Stimulated activated naive CD4-positive, alpha-beta T cell (primary cell): Measurements from ENCODE around the gene BMERB1.
"Not testable (repeated sequence)": the region's sequence is repeated elsewhere in the genome, so short reads cannot be mapped to it uniquely, and the experiment has no call there.

Experiments
- DNase-seq, 6 experiments: peaks; one replicate each; lab custom pipeline; 2025; lab: John Stamatoyannopoulos, UW

BMERB1 gene

GRCh38 chr16:15434425-15435215 is at the start of gene BMERB1:
Gene BMERB1, plus strand, starts transcription at chr16:15434588. Its CDS starts 66 bp downstream, at chr16:15434654.
- DNase-seq, result no peak

GRCh38 chr16:15388060-15388459 is 46.3 kb upstream of the BMERB1 start:
- not testable (repeated sequence) for DNase-seq

GRCh38 chr16:15389916-15390315 is 44.5 kb upstream of the BMERB1 start:
- not testable (repeated sequence) for DNase-seq

DNA sequence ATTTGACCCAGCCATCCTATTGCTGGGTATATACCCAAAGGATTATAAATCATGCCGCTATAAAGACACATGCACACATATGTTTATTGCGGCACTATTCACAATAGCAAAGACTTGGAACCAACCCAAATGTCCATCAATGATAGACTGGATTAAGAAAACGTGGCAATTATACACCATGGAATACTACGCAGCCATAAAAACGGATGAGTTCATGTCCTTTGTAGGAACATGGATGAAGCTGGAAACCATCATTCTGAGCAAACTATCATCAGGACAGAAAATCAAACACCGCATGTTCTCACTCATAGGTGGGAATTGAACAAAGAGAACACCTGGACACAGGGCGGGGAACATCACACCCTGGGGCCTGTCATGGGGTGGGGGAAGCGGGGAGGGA is 41.4 kb upstream of the BMERB1 start:
- not testable (repeated sequence) for DNase-seq

- not testable (repeated sequence) for DNase-seq
Observed at GRCh38 chr16:15395631-15396508, 38.5 kb upstream of the BMERB1 start, which contains the start of gene MPV17L. Gene MPV17L, plus strand, starts transcription at chr16:15395754. Its CDS starts 144 bp downstream, at chr16:15395898.

GRCh38 chr16:15396509-15396829 is 37.9 kb upstream of the BMERB1 start:
- DNase-seq, result not testable (repeated sequence)

- DNase-seq, result no peak
Observed at GRCh38 chr16:15396948-15397594, 37.3 kb upstream of the BMERB1 start.

DNA sequence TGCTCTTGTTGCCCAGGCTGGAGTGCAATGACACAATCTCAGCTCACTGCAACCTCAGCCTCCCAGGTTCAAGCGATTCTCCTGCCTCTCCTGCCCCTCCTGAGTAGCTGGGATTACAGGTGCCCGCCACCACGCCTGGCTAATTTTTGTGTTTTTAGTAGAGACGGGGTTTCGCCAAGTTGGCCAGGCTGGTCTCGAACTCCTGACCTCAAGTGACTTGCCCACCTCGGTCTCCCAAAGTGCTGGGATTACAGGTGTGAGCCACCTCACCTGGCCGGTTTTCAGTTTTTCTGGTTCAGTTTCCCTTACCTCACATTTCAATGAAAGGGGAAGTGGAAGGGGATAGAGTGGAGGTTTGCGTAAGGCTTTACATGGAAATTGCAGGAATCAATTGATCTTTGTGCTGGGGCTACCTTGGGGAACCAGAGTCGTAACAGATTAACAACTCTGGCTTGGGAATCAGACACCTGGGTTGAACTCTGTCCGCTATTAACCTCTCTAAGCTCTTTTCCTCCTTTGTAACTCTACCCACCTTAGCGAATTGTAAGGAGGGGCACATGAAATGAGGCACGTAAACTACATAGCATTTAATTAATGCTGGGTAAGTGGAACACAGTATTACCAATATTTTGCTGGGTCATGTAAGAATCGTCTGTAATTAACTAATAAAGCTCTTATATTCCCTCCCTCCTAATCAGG is 35.6 kb upstream of the BMERB1 start:
- DNase-seq, result no peak

DNA sequence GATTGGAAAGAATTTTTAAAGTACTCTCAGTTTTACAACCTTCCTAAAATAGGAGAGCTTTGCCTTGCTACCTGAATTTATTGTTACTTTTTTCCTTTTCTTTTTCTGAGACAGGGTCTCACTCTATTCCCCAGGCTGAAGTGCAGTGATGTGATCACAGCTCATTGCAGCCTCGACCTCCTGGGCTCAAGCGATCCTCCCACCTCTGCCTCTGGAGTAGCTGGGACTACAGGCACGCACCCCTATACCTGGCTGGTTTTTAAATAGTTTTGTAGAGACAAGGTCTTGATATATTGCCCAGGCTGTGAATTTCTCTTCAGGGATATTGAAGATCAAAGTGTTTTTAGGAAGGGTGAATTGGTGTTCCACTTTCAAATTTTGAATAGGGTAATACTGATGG is 35.1 kb upstream of the BMERB1 start:
- DNase-seq, result no peak

- DNase-seq, result not testable (repeated sequence)
Observed at GRCh38 chr16:15400314-15400713, 34.1 kb upstream of the BMERB1 start.

DNA sequence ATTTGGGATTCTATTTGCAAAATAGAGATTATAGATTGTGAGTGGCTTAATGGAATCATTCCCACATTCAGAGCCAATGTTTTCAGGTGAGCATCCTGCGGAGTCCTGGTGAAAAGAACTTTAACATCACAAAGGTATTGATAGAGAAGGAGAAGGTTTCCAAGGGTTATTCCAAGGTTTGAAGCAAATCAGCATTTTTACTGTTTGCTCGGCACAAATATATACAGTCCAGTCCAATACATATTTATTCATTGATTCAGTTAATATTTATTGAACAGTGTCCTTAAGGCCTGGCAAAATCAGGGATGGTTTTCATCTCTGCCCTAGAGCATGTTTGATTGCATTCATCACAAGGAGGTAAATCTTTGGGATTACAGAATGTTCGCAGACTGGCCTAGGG is 32.4 kb upstream of the BMERB1 start:
- no peak for DNase-seq

GRCh38 chr16:15403392-15403995 is 30.9 kb upstream of the BMERB1 start:
- no peak for DNase-seq

DNA sequence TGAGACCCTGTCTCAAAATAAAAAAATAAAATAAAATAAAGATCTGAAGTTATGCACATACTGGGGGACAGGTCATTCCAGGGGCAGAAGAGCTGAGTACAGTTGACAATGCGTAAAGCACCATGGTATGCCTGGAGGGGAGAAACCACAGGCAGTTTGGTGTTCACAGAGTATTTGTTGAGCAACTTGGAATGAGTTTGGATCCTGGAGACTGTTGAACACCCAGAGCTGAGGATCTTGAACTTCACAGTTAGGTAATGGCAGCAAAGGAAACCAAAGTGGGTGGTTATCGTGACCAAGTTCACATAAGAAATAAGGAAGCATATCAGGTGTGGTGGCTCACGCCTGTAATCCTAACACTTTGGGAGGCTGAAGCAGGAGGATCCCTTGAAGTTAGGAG is 30.3 kb upstream of the BMERB1 start:
- not testable (repeated sequence) for DNase-seq

GRCh38 chr16:15404792-15405191 is 29.6 kb upstream of the BMERB1 start:
- no peak for DNase-seq

DNA sequence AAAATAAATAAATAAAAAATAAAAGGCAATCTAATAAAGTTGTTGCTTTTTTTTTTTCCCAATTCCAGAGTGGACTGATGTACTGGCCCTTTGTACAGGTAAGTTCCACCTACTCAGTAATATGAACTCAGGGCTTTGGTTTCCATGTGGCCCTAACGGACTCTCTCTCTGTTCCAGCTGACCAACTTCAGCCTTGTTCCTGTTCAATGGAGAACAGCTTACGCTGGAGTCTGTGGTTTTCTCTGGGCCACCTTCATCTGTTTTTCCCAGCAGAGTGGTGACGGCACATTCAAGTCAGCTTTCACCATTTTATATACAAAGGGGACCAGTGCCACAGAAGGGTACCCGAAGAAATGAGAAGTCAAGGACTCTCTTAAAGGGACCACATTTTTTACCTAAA is 26.6 kb upstream of the BMERB1 start:
- DNase-seq, result not testable (repeated sequence)

- not testable (repeated sequence) for DNase-seq
Observed at GRCh38 chr16:15409476-15409875, 24.9 kb upstream of the BMERB1 start.

DNA sequence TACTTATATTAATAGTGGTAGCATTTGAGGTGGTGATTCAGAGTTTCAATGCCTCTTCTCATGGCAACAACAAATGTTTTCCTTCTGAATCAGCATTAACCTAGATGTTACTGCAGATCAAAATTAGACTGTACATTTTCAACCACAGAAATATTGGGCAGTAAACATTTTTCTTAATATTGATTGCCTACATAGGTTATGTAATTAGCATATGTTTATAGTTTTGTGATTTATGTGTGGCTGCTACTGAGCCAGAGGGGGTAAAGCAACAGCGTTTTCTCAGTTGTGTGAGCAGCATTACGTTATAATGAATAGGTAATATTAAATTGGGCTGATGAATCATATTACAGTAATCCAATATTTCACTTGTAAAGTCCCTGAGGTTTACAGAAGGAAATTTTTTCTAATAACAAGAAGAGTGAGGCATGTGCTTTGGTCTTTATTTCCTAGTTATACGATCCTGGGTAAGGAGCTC is 18.8 kb upstream of the BMERB1 start:
- DNase-seq, result no peak

DNA sequence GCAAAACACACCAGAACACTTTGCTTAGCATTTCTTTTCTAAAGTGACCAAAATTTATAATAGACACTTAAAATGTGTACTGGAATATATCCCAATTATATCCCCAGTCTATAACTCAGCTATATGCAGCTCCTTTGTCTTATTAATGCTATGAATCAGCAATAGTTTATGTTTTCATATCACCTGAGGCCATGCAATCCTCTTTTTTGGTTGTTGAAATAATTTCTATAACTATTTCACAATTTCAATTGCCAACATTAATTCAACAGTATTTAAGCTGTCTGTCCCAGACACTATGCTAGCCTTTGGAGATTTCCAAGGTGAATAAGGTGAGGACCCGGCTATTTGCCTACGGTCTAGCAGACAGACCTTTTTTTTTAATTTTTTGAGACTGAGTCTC is 17.2 kb upstream of the BMERB1 start:
- no peak for DNase-seq

GRCh38 chr16:15418206-15418605 is 16.2 kb upstream of the BMERB1 start:
- no peak for DNase-seq

DNA sequence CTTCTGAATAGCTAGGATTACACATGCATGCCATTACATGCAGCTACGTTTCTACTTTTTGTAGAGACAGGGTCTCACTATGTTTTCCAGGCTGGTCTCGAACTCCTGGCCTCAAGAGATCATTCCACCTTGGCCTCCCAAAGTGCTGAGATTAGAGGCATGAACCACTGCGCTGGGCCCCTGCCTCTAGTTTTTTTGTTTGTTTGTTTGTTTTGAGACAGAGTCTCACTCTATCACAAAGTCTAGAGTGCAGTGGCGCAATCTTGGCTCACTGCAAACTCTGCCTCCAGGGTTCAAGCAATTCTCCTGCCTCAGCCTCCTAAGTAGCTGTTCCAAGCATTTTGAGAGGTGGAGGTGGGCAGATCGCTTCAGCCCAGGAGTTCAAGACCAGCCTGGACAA is 12.7 kb upstream of the BMERB1 start:
- not testable (repeated sequence) for DNase-seq

DNA sequence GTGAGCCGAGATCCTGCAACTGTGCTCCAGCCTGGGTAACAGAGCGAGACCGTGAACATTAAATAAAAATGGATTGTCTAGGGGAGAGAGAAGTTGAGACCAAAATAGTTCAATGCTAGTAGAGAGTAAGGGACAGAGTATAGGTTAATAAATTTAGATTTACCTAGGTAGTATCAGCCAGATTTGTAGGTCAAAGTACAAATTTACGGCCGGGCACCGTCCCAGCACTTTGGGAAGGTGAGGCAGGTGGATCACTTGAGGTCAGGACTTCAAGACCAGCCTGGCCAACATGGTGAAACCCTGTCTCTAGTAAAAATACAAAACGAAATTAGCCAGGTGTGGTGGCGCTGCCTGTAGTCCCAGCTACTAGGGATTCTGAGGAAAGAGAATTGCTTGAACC is 12.2 kb upstream of the BMERB1 start:
- DNase-seq, result no peak
